ENCODE results near the gene DAZAP1. TPM values are rescaled to one million over a fixed set of nuclear protein-coding genes. Genes with fewer than 3 reads are reported as not detected.

Gene DAZAP1
- polyA plus RNA-seq, 1 of the 3 experiments (the other 2 are of a cell fraction), result 54.3 TPM

- no peak for TF ChIP-seq YY1 (IDR thresholded peaks at IDR 0.05; ENCODE audit: low read depth)
- TF ChIP-seq FOXM1 (IDR thresholded peaks at IDR 0.05; ENCODE audit: low read depth), result no peak
- TF ChIP-seq CHD2 (IDR thresholded peaks at IDR 0.05; ENCODE audit: low read length, partially characterized antibody), result no peak
- TF ChIP-seq MAX (IDR thresholded peaks at IDR 0.05; ENCODE audit: low read depth), result no peak
- TF ChIP-seq MEF2A (IDR thresholded peaks at IDR 0.05; ENCODE audit: borderline replicate concordance, low read depth), result no peak
- TF ChIP-seq, protein P1, sequence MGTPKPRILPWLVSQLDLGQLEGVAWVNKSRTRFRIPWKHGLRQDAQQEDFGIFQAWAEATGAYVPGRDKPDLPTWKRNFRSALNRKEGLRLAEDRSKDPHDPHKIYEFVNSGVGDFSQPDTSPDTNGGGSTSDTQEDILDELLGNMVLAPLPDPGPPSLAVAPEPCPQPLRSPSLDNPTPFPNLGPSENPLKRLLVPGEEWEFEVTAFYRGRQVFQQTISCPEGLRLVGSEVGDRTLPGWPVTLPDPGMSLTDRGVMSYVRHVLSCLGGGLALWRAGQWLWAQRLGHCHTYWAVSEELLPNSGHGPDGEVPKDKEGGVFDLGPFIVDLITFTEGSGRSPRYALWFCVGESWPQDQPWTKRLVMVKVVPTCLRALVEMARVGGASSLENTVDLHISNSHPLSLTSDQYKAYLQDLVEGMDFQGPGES (IDR thresholded peaks at IDR 0.05; ENCODE audit: low read depth, low read length), result no peak
- TF ChIP-seq GABPA (IDR thresholded peaks at IDR 0.05; ENCODE audit: low read depth), result no peak
- TF ChIP-seq ELF1 (IDR thresholded peaks at IDR 0.05), result no peak
- no peak for TF ChIP-seq TAF1 (IDR thresholded peaks at IDR 0.05; ENCODE audit: borderline replicate concordance, low read depth, low read length)
- TF ChIP-seq TCF12 (IDR thresholded peaks at IDR 0.05), result no peak
- TF ChIP-seq ZBTB33 (IDR thresholded peaks at IDR 0.05; ENCODE audit: borderline replicate concordance, low read depth), result no peak
- TF ChIP-seq EP300 (IDR thresholded peaks at IDR 0.05; ENCODE audit: borderline replicate concordance in 1 of 2, low read depth in 1 of 2, low read length in 1 of 2), result no peak
- H3K9ac ChIP-seq, result no peak overlapping the region
- POLR2A ChIA-PET, result no interaction called here
- CTCF ChIA-PET, result interaction anchor here (1.1 to 1.9 kb wide), 2 partner anchors 10 to 108 kb away, joined by 3 to 5 read pairs; no protein-coding TSS in a partner anchor
- H3K4me1 ChIP-seq (ENCODE audit: control insufficient read depth in 1 of 2, insufficient read depth in 2 of 2, low read depth in 1 of 2, low read length in 1 of 2), result peaks cover 0 to 7% of the 10 kb centered on the region in 2 experiments; a peak in 1 of 4 replicates
- no peak overlapping the region for H3K4me3 ChIP-seq (ENCODE audit: low read depth in 2 of 2, low read length in 1 of 2)
- WGBS (ENCODE audit: low lambda C conversion rate), result 96% methylated on average over 33 of the region's 45 CpGs
- H3K79me2 ChIP-seq (ENCODE audit: insufficient read depth), result peaks cover 17% of the 10 kb centered on the region
- no peaks in the 10 kb centered on the region for H3K9me2 ChIP-seq
- peaks cover 5% of the 10 kb centered on the region for H3F3A ChIP-seq (replicated peaks; ENCODE audit: insufficient read depth)
- H4K20me1 ChIP-seq (ENCODE audit: insufficient read depth), result no peaks in the 10 kb centered on the region
- no peak for DNase-seq
- H3K9me3 ChIP-seq, result no peaks in the 10 kb centered on the region
- H3K27ac ChIP-seq (ENCODE audit: low read depth in 2 of 2, low read length in 1 of 2), result no peak overlapping the region
- H3K36me3 ChIP-seq (replicated peaks in 1 of 2; ENCODE audit: control insufficient read depth in 1 of 2, insufficient read depth in 2 of 2, low read length in 1 of 2), result peaks cover 0 to 11% of the 10 kb centered on the region in 2 experiments
- no peak overlapping the region for H3K4me2 ChIP-seq
- no peaks in the 10 kb centered on the region for H3K27me3 ChIP-seq (ENCODE audit: insufficient read depth)
- H2AFZ ChIP-seq (ENCODE audit: low read depth), result no peak overlapping the region
These were observed 19.4 kb upstream of the DAZAP1 start for GRCh38 chr19:1387684-1388636.

- Histone ChIP-seq H3K27me3 (ENCODE audit: insufficient read depth) (no peaks in the 10 kb centered on the region), H4K20me1 (ENCODE audit: insufficient read depth) (no peaks in the 10 kb centered on the region), H3K4me1 (ENCODE audit: control insufficient read depth in 1 of 2, insufficient read depth in 2 of 2, low read depth in 1 of 2, low read length in 1 of 2) (peaks cover 0 to 5% of the 10 kb centered on the region in 2 experiments; a peak in 1 of 4 replicates), H3K9ac (no peak overlapping the region), H3K9me2 (no peaks in the 10 kb centered on the region), H3K36me3 (replicated peaks in 1 of 2; ENCODE audit: control insufficient read depth in 1 of 2, insufficient read depth in 2 of 2, low read length in 1 of 2) (peaks cover 0 to 15% of the 10 kb centered on the region in 2 experiments), H3K79me2 (ENCODE audit: insufficient read depth) (peaks cover 17% of the 10 kb centered on the region), H3F3A (replicated peaks; ENCODE audit: insufficient read depth) (peaks cover 8% of the 10 kb centered on the region), H3K27ac (ENCODE audit: low read depth in 2 of 2, low read length in 1 of 2) (no peak overlapping the region), H2AFZ (ENCODE audit: low read depth) (no peak overlapping the region), H3K9me3 (no peaks in the 10 kb centered on the region), H3K4me3 (ENCODE audit: low read depth in 2 of 2, low read length in 1 of 2) (no peak overlapping the region), H3K4me2 (no peak overlapping the region)
- 97% methylated on average over 6 of the region's 17 CpGs for WGBS (ENCODE audit: low lambda C conversion rate)
- ChIA-PET POLR2A (no interaction called here), CTCF (no interaction called here)
- no peak for TF ChIP-seq EZH2phosphoT487 (IDR thresholded peaks at IDR 0.05; ENCODE audit: borderline replicate concordance, low read depth)
- TF ChIP-seq MXI1 (IDR thresholded peaks at IDR 0.05; ENCODE audit: low read depth, low read length), result no peak
- TF ChIP-seq GATA2 (CRISPR knock-in tag; IDR thresholded peaks at IDR 0.05), result no peak
- TF ChIP-seq, protein P2, sequence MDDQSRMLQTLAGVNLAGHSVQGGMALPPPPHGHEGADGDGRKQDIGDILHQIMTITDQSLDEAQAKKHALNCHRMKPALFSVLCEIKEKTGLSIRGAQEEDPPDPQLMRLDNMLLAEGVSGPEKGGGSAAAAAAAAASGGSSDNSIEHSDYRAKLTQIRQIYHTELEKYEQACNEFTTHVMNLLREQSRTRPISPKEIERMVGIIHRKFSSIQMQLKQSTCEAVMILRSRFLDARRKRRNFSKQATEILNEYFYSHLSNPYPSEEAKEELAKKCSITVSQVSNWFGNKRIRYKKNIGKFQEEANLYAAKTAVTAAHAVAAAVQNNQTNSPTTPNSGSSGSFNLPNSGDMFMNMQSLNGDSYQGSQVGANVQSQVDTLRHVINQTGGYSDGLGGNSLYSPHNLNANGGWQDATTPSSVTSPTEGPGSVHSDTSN (IDR thresholded peaks at IDR 0.05), result no peak
- no peak for DNase-seq
These were observed 18.8 kb upstream of the DAZAP1 start for GRCh38 chr19:1388637-1389026.

All from SK-N-SH (cell line).